ENCODE data around the gene FRZB. TPM values are rescaled to one million over a fixed set of nuclear protein-coding genes. Genes with fewer than 3 reads are reported as not detected.

The FRZB gene
- polyA plus RNA-seq, 10 donors, result 7.9 to 42.4 (median 17.4) TPM

- no peak for DNase-seq
Observed at GRCh38 chr2:182852090-182852489, 14.3 kb downstream of the FRZB start.

GRCh38 chr2:182845794-182846417 is 20.5 kb downstream of the FRZB start:
- DNase-seq, result no peak

- peak in 1 of 3 donors; percentile 28 for DNase-seq
Observed at GRCh38 chr2:182836451-182836850, 30.0 kb downstream of the FRZB start.

- DNase-seq, result no peak
Observed at GRCh38 chr2:182834293-182834692, 32.1 kb downstream of the FRZB start.

- DNase-seq, result no peak
Observed at GRCh38 chr2:182833084-182833854, 33.2 kb downstream of the FRZB start.

GRCh38 chr2:182831921-182832320 is 34.5 kb downstream of the FRZB start:
- DNase-seq, result no peak

- no peak for DNase-seq
Observed at GRCh38 chr2:182831101-182831500, 35.3 kb downstream of the FRZB start.

- no peak for DNase-seq
Observed at GRCh38 chr2:182827182-182827879, 39.1 kb downstream of the FRZB start.

- DNase-seq, result no peak
Observed at GRCh38 chr2:182826496-182826895, 39.9 kb downstream of the FRZB start.

GRCh38 chr2:182826064-182826463 is 40.4 kb downstream of the FRZB start:
- DNase-seq, result no peak

GRCh38 chr2:182824767-182825158 is 41.7 kb downstream of the FRZB start:
- no peak for DNase-seq

GRCh38 chr2:182824056-182824766 is 42.2 kb downstream of the FRZB start:
- no peak for DNase-seq

GRCh38 chr2:182822733-182823132 is 43.7 kb downstream of the FRZB start:
- no peak for DNase-seq

- DNase-seq, result no peak
Observed at GRCh38 chr2:182821182-182821581, 45.3 kb downstream of the FRZB start.

- DNase-seq, result no peak
Observed at GRCh38 chr2:182819412-182819811, 47.0 kb downstream of the FRZB start.

- peak in 1 of 3 donors; percentile 19 for DNase-seq
Observed at GRCh38 chr2:182818925-182819324, 47.5 kb downstream of the FRZB start.

GRCh38 chr2:182818501-182818900 is 47.9 kb downstream of the FRZB start:
- no peak for DNase-seq

GRCh38 chr2:182817558-182817957 is 48.9 kb downstream of the FRZB start:
- no peak for DNase-seq

GRCh38 chr2:182816866-182817265 is 49.6 kb downstream of the FRZB start:
- no peak for DNase-seq

- no peak for DNase-seq
Observed at GRCh38 chr2:182814804-182815203, 51.6 kb downstream of the FRZB start.

- DNase-seq, result no peak
Observed at GRCh38 chr2:182814380-182814779, 52.1 kb downstream of the FRZB start.

- DNase-seq, result no peak
Observed at GRCh38 chr2:182810087-182810486, 56.4 kb downstream of the FRZB start.

All from muscle of back (tissue), 11 donors.